GM12878 (cell line): ENCODE data around the gene PDCD5.

ENCODE experiments used
- BHLHE40 ChIP-seq, 2 experiments: fragments of 450-650 bp in 1 of 2; IDR thresholded peaks; 2 replicates each; pipeline ENCODE4 v1.6.1; 2011 to 2017; ENCODE audit warnings: low read depth in 2 of 2, borderline replicate concordance in 1 of 2, improper control_type of control experiment in 1 of 2, low read length in 1 of 2, mild to moderate bottlenecking in 1 of 2
- CBFB ChIP-seq: IDR thresholded peaks from 2 replicates; pipeline ENCODE4 v1.6.1; 2016; ENCODE audit warnings: antibody characterized with exemption, low read depth
- EP300 ChIP-seq, 2 experiments: fragments of 150-350 bp in 1 of 2; IDR thresholded peaks; 2 replicates each; pipeline ENCODE4 v1.6.1; 2011 to 2012; ENCODE audit warnings: low read depth in 2 of 2, low read length in 2 of 2, borderline replicate concordance in 1 of 2, improper control_type of control experiment in 1 of 2, inconsistent platforms in 1 of 2; ENCODE audit not compliant: control insufficient read depth in 1 of 2
- FOXM1 ChIP-seq: IDR thresholded peaks from 2 replicates; pipeline ENCODE4 v1.6.1; 2012; ENCODE audit warnings: low read depth, mild to moderate bottlenecking, inconsistent platforms, low read length, moderate library complexity
- POLR2A ChIP-seq: IDR thresholded peaks from 2 replicates; pipeline ENCODE4 v1.6.1; 2011; ENCODE audit warnings: low read depth, mild to moderate bottlenecking, low read length
- POLR2AphosphoS5 ChIP-seq: IDR thresholded peaks from 2 replicates; pipeline ENCODE4 v1.6.1; 2011; ENCODE audit warnings: mild to moderate bottlenecking, low read length, inconsistent platforms

DNA sequence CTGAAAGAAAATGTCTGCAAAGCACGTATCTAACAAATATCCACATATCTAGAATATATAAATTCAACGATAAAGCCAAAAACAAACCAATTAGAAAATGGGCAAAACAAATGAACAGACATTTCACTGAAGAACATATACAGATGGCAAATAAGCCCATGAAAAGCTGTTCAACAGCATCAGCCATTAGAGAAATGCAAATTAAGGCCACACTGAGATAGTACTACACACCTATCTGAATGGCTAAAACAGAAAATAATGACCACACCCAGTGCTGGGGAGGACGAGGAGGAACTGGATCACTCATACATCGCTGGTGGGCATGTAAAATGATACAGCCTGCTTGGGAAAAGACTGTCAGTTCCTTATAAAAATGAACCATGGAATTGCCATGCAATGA lies 32.0 kb downstream of the PDCD5 start:
- TF ChIP-seq CBFB (no peak), FOXM1 (no peak), BHLHE40 (IDR thresholded peaks at IDR 0.05; ENCODE audit: borderline replicate concordance in 1 of 2, low read depth in 2 of 2, low read length in 1 of 2) (no peak), EP300 (IDR thresholded peaks at IDR 0.05; ENCODE audit: borderline replicate concordance in 1 of 2, control insufficient read depth in 1 of 2, low read depth in 2 of 2, low read length in 2 of 2) (no peak), POLR2A (no peak), POLR2AphosphoS5 (no peak)
